ENCODE results near the gene PRLH.

Gene PRLH, protein sequence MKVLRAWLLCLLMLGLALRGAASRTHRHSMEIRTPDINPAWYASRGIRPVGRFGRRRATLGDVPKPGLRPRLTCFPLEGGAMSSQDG

DNA sequence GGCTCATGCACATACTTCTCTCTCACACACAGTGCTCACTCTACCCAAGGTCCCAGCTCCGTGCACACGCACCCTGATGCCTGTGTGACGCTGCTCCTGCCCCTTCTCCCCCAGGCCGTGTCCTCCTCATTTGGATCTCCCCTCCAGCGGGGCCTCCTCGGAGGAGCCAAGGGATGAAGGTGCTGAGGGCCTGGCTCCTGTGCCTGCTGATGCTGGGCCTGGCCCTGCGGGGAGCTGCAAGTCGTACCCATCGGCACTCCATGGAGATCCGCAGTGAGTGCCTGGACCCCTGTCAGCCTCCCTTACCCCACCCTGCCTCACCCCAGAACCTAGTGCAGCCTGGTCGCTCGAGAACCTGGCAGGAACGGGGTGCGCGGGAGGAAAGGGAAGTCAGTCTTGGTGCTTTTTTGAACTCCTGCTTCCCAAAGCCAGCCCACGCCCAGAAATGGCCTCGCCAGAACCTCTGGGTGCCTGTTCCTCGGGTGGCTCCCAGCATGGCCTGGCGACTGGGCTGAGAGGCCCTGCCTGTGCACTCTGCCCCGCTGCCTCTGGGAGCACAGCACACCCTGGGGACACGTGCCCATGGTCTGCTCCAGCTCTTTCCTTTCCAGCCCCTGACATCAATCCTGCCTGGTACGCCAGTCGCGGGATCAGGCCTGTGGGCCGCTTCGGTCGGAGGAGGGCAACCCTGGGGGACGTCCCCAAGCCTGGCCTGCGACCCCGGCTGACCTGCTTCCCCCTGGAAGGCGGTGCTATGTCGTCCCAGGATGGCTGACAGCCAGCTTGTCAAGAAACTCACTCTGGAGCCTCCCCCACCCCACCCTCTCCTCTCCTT is at the start of gene PRLH:
Gene PRLH, plus strand, starts transcription at position 174 of the 835 bp plus-strand sequence. Its CDS starts 0 bp downstream, at position 174.
- DNase-seq (ENCODE audit: low read depth) = no peak

DNA sequence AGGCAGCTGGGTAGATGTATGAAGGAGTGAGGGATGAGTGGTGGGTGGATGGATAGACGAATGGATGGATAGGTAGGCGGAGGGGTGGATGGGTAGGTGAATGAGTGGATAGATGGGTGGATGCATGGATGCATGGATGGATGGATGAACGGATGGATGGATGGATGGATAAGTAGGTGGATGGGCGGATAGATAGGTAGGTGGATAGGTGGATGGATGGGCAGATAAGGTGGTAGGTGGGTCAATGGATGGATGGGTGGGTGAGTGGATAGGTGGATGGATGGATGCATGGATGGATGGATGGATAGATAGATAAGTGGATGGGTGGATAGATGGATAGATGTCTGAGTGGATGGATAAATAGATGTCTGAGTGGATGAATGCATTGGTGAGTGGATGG is 49.2 kb upstream of the PRLH start:
- no peak for DNase-seq (ENCODE audit: low read depth)

DNA sequence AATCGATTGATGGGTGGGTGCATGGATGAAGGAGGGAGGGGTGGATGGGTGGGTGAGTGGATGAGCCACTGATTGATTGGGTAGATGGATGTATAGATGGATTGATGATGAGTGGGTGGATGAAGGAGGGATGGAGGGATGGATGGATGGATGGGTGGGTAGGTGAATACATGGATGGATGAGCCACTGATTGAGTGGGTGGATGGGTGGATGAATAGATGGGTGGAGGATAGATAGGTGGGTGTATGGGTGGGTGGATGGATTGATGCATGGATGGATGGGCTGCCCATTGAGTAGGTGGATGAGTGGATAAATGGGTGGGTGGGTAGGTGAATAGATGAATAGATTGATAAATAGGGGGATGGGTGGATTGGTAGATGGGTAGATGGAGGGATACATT is 48.4 kb upstream of the PRLH start:
- no peak for DNase-seq (ENCODE audit: low read depth)

DNA sequence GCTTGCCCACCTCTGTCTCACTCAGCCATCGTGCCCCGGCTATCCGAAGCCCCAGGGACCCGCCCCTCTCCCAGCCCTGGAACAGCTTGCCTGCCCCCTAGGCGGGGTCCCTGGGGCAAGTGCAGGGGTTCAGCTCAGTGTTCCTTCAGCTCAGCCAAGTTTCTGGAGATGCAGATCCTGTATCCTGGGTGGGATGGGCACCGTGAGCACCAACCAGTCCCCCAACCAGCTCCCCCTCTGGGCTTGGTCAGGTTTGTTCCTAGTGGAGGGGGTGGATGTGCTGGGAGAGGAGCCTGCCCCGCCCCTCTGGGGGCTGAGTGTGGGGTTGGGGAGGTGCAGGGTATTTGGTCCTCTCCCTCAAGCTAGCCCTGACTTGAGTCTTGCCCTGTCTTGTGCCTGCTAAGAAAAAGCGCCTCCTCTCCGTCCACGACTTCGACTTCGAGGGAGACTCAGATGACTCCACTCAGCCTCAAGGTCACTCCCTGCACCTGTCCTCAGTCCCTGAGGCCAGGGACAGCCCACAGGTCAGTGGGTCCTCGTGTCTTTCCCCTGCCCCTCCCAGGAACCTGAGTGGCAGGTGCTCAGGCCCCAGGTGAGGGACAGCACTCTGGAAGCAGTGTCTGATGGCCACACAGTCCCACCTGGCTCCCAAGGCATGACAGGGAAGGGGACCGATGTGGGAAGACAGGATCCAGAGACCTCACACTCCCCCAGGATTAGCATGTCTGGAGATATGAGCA is 46.7 kb upstream of the PRLH start:
- no peak for DNase-seq (ENCODE audit: low read depth)

DNA sequence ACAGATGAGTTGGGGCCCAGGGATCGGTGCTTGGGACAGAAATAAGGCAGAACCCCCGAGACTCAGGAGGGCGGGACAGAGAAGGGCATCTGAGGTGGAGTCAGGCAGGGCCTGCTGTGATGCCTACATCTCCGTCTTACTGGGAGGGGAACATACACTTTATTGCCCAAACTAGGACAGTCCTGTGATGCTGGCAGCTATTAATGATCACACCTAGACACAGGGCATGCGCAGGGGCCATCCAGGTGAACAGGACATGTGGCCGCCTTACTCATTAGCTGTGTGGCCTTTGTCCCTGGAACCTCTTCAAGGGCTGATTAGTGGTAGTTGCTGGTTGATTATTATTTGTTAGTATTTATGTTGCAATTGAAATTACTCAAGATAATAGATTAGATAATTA is 46.1 kb upstream of the PRLH start:
- no peak for DNase-seq (ENCODE audit: low read depth)

DNA sequence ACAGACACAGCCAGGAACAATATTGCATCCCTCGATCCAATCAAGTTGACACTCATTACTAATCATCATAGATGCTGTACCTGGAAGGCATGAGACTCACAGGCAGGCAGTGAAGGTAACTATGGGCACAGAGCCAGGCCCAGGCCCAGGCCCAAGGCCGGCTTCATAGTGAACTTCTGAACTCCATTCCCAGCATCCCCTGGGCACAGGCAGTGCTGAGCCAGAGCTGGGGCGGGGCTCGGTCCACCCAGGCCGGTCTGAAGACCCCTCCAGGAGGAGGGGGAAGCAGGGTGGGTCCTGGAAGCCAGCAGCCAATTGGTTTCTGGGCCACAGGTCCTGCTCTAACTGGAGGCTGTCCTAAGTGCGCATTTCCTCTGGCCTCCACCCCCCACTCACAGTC is 41.7 kb upstream of the PRLH start:
- no peak for DNase-seq (ENCODE audit: low read depth)

DNA sequence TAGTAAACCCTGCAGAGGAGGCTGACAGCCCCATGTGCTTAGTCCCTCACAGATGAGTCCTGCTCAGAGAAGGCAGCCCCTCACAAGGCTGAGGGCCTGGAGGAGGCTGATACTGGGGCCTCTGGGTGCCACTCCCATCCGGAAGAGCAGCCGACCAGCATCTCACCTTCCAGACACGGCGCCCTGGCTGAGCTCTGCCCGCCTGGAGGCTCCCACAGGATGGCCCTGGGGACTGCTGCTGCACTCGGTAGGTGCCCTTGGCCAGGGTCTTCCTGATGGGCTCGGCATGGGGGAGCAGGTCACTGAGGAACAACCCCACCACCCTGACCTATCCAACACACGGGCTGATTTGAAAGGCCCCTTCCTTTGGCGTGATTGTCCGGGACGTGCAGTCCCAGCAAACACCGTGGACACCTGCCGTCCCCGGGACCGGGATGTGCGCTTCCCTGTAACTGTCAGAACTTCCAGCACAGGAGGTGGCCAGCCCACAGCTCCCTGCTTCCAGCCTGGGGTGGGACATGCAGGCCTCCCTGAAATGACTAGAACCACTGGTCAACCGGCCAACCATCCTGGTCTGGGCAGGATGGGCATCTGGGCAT is 40.7 kb upstream of the PRLH start:
- no peak for DNase-seq (ENCODE audit: low read depth)

DNA sequence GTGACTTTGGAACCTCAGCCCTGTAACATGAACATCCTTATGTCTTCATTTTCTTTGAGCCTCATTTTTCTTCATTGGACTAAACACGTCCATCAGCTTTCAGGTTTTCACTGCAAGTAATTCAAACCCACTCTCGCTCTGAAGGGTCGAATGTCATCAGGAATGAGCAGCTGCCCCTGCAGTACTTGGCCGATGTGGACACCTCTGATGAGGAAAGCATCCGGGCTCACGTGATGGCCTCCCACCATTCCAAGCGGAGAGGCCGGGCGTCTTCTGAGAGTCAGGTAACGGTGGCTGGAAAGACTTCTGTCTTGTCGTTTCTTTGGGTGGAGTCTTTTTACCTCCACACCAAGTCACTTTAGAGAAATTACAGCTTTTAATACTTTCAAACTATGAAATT is 39.1 kb upstream of the PRLH start:
- DNase-seq (ENCODE audit: low read depth) = no peak

DNA sequence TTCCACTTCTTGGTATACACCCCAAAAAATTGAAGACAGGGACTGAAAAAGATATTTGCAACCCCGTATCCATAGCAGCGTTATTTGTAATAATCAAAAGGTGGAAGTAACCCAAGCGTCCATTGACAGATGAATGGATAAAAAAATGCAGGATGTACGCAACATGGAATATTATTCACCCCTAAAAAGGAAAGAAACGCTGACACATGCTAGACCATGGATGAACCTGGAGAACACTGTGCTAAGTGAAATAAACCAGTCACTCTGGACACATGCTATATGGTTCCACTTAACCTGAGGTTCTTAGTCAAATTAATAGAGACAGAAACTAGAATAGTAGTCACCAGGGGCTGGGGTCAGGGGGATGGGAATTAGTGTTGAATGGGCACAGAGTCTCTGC is 38.6 kb upstream of the PRLH start:
- DNase-seq (ENCODE audit: low read depth) = no peak

DNA sequence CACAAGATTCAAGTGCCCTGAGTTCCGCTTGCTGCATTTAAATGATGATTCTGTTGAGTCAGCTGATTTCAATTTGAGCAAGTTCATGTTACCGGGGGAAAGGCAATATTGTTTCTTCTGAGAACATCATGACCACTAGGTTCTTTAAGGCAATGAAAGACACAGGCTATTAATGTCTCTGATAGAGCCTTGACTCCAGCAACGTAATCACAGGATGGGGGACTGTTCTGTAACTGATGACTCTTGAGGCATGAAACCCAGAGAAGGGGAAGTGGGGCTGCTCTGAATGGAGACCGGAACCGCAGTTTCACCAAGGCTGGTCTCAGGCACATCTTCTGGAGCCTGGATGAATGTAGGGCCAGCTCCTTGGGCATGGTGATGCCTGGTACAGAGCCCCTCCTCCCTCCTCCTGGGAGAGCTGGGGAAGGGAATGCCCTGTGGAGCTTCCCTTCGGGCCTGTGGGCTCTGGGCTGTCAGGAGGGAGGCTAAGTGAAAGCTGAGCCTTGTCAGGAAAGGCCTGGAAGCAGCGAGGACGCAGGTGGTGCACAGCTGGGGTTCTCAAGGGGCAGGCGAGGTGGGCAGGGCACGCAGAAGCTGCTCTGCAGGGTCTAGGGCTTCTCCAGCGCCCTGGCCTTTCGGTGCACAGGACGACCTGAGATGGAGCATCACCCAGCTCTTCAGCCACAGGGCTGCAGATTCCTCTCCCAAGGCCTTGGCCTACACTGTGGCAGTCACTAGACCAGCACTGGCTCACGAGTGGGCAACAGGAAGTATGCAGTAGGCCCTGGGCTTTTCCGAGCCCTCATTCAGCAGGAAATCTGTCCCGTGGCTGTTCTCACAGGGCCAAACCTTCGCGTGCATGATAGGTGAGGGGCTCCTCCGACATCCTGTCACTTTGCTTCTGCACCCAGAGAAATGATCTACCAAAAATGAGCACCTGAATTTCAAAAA is 36.6 kb upstream of the PRLH start:
- DNase-seq (ENCODE audit: low read depth) = no peak

DNA sequence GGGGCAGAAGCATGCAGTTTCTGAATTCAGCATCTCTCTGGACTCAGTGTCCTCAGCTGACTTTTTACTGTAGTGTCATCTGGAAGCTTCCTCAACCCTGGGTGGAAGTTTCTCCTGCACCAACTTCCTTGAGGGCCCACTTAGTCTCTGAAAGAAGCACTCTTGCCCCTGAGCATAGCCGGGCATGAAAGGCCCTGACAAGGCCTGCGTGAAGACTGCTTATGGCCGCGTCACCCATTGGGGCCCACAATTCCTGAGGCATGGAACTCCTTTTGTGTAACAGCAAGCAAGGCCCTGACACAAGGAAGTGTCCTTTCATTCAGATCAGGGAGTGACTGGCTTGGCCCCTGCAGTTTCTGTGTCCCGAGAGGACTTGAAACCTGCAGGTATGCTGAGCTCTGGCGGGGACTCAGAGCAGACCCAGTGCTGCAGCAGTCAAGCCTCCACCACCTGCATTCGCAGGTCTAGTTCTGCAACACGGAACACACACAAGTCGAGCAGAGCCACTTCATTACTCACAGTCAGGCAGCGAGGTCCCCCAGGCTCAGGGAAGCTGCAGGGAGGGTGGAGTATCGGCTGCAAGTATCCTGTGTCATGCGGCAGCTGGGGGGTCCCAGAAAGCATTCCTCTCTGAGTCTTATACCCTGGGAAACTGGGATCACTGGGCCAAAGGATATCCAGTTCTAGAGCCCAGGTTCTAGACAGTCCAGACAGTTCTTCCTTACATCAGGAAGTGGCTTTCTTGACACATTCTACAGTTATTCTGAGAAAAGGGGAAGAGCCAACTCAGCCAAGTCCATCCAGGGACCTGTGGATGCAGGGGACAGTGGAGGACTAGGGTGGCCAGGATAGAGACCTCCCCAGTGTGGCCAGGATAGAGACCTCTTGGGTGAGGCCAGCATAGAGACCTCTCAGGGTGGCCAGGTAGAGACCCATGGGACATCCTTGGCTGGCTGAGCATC is 35.6 kb upstream of the PRLH start:
- DNase-seq (ENCODE audit: low read depth) = no peak

DNA sequence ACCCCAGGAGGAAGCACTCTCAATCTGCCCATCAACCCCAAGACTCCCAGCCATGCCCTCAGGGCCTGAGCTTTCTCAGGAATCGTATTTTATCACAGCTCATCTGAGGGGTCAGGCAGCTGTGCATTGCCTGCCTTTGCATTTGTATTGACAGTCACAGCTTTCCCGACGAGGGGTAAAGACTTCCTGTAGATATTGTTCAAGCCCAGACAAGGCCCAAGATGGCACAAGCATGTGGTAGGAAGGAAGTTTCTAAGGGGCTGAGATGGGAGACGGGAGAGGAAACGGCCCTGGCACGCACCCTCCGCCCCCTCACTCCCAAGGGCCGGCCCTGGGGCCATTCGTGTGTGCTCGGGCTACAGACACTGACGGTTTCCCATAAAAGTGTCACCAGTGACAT is 34.2 kb upstream of the PRLH start:
- no peak for DNase-seq (ENCODE audit: low read depth)

DNA sequence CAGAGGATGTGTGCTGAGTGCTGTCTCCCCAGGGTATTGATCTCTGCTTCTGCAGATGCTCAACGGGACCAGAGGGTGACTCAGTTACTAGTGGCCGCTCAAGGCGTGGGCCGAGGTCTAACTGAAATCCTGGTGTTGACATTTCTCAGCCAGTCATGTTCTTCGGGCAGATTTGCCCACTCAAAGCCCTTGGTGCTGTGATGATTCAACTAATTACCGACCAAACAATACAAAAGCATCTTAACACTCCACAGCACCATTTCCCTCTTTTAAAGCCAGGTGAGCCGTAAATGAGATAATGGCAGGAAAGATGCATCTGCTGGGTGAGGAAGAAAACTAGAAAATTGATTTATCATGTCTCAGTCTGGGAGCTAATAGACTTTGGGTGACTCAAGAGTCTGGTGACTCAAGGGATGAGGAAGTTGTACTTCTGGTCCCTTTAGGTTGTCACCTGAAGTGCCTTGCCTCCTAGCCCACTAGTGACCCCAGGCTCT is 32.7 kb upstream of the PRLH start:
- DNase-seq (ENCODE audit: low read depth) = no peak

DNA sequence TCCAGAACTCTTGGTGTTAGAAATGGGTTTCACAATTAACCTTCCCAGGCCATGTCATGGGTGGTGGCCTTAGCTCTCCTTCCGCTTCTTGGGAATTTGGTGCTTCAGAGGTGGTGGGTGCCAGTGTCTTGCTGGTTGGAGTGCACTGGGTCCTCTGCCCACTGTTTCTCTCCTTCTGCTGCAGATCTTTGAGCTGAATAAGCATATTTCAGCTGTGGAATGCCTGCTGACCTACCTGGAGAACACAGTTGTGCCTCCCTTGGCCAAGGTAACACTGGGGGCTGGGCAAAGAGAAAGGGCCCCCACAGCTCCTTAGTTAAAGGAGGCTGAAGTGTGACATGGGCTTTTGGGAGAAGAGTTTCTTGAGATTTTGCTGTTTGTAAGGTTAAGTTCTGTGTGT is 32.0 kb upstream of the PRLH start:
- no peak for DNase-seq (ENCODE audit: low read depth)

DNA sequence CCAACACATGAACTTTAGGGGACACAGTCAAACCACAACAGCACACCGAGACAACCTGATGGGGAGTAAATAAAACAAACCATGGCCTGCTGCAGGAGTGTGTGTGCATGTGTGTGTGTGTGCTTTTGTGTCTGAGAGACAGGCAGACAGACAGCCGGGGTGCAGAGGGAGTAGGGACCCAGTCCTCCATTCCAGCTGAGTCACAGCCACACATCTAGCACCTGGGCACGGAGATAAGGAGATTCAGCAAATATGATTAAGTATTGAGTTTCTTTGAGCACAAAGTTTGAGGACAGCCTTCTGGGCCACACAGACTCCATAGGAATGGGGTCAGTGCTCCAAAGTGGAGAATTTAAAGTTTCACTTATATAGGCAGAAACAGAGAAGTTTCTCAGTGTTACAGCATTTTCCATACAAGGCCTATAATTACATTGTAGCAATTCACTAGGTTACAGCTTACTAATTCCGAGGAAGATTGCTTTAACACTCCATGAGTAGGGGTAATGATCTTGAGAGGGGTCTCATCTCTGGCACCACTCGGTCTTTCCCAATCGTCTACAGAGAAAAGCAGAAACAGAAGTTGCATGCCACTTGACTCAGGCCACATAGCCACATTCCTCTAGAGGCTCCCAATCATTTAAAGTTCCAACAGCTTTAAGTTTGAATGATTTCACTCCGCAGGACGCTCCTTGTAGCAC is 30.8 kb upstream of the PRLH start:
- DNase-seq (ENCODE audit: low read depth) = no peak

DNA sequence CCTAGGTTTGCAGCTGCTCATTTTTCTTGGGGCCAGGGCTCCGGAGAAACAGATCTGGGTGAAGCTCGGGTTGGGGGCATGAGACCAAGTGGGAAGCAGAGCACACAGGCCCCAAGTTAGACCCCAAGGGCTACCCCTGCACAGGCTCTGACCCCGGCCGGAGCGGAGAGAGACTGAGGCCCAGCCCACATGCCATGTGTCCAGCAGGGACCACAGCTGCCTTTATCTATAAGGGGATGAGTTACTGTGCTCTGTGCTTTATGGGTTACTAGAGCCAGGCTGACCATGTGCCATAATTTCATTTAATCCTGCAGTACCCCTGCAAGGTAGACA is 30.3 kb upstream of the PRLH start:
- DNase-seq (ENCODE audit: low read depth) = no peak

DNA sequence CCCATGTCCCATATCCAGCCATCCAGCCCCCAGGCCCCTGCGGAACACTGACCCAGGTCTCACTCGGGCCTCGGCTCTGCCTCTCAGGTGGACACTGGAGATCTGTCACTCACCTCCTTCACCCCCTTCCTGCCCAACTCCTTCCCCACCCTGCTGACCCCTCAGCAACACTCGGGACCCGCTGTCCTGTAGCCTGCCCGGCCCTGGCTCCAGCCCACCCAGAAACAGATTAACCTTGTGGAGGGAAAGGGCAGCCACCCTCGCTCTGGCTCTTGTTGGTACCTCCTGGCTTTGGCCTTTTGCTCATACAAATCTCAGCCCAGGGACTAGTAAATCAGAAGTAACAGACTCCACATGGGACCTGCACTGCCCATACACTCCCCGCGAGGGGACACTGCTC is 29.8 kb upstream of the PRLH start:
- no peak for DNase-seq (ENCODE audit: low read depth)

DNA sequence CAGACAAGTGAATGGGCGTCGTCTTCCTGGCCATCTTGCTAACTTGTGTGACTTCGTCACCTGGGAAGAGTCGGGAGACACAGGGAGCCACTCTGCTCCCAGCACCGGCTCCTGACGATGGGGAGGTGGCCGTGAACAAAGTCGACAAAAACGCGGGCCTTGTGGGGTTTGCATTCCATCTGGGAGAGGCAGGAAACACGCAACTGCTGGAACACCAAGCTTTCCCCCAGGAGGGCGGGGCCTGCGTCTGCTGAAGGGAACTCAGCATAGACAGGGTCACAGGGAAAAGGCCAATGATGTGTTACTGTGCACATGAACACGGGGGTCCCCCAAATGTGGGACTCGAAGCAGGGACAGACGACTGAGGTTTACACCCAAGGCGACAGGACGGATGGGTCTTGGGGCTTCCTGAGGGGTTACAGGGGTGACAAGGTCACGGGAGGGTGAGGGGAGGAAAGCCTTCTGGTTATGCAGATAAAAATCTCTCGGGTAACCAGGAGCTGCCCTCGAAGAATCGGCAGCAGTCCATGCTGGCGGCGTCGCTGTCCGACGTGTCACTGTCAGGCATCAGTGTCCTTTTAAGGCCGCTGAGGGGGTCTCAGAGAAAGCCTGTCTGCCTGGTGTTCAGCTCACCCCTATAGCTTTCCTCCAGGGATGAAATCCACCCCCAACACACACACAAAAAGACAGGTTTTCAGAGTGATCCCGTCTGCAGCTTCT is 28.2 kb upstream of the PRLH start:
- DNase-seq (ENCODE audit: low read depth) = no peak

DNA sequence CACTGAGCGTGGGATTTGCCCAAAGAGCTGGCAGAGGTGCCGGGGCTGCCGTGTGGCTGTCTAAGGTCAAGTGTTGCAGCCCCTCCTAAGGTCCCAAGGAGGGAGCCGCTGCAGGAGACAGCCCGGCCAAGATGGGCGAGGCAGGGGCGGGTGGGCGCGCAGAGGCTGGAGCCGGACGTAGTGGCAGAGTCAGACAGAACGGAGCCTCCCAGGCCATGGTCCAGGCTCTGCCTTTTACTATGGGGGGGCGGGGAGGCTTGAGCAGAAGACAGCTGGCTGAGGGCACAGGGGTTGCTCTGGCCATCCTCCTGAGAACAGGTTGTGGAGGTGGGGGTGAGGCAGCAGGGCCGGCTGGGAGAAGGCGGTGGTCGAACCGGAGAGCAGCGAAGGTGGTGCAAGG is 27.5 kb upstream of the PRLH start:
- DNase-seq (ENCODE audit: low read depth) = no peak
